Medulla oblongata (tissue), 1 donor: ENCODE measurements around the gene PTPRU.

Experiments used
- DNase-seq: peaks from one replicate; pipeline ENCODE4 v3.0.0-alpha.2; 2015; ENCODE audit errors: extremely low spot score

PTPRU gene

DNA sequence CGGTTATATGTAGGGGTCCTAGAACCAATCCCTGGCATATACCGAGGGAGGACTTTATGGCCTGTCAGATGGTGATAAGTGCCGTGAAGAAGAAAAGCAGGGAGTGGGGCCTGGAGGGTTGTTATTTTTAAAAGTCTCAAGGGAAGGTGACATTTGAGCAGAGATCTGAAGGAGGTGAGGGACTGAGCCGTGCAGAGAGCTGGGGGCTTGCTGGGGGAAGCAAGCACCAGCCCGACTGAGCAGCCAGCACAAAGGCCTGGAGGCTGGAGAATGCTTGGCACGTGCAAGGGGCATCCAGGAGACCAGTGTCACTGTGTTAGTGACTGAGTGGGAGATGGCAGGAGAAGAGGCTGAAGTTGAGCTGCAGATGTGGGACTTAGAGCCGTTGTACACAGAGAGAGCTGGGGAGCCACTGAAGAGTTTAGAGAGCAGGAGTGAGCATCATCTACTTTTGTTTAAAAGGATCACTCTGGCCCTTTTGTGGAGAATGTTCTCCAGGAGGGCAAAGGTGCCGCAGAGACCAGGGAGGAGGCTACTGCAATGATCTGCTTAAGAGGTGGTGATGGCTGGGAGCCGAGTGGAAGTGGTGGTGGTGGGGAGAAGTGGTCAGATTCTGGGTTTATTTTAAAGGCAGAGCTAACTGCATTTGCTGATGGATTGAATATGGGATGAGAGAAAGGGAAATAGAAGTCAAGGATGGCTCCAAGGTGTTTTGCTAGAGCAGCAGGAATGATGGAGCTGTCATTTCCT, 31.2 kb downstream of the PTPRU start:
- DNase-seq = no peak

DNA sequence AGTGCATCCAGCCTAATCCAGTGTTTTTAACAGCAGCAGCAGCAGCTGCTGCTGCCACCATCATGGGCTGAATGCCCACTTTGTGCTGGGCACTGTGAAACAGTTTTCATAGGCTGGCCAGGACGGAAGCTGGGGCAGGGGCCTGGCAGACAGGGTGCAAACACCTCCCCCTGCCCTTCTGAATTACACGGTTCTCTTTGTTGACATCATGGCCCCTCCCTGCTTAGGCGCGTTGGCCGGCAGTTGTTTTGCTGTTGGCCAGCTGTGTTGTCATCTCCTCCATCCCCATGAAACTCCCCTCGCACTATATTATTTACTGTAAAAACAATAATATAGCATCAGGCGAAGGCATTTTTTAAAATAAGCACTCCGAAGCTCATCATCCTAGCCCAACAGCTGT, 33.1 kb downstream of the PTPRU start:
- peak; percentile 87 for DNase-seq

DNA sequence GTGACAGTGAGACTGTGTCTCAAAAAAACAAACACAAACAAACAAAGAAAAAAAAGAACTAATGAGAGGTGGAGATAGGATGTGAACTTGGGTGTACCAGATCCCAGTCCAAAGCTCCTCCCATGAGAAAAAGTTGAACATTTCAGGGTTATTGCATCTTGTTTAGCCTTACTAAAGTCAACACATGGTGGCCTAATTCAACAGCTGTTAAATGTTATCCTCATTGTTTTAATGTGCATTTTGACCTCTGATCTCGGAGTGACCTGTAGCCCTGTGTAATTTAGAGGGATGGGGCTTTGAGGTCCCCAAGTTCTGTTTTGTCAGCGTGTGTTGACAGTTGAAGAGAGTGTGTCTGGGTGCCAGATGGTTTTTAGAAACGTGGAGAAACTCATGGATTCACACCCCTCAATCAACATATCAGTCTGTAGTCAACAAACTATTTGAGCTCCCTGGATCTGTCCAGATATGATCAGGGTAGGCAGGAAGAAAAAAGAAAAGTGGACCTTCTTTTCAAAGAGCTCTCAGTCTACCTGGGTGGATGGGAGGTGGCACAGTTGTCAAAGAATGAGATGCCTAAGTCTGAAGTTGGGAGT, 34.7 kb downstream of the PTPRU start:
- DNase-seq = no peak

DNA sequence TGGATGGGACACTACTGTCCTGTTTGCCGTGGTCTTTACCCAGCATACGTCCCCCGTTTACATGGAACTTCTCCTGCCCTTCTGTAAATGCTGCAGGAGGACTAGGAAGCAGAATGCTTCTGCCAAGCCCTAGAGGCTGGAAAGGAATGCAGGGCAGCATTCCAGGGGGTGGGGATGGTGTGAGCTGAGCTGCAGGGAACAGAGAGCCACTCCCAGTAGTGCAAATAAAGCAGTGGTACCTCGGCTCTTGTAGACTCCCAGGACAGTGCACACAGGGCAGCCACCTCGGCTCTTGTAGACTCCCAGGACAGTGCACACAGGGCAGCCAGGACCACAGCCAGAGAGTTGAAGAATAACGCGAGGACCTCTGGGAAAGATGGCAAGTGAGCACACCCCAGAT, 35.4 kb downstream of the PTPRU start:
- DNase-seq = no peak

DNA sequence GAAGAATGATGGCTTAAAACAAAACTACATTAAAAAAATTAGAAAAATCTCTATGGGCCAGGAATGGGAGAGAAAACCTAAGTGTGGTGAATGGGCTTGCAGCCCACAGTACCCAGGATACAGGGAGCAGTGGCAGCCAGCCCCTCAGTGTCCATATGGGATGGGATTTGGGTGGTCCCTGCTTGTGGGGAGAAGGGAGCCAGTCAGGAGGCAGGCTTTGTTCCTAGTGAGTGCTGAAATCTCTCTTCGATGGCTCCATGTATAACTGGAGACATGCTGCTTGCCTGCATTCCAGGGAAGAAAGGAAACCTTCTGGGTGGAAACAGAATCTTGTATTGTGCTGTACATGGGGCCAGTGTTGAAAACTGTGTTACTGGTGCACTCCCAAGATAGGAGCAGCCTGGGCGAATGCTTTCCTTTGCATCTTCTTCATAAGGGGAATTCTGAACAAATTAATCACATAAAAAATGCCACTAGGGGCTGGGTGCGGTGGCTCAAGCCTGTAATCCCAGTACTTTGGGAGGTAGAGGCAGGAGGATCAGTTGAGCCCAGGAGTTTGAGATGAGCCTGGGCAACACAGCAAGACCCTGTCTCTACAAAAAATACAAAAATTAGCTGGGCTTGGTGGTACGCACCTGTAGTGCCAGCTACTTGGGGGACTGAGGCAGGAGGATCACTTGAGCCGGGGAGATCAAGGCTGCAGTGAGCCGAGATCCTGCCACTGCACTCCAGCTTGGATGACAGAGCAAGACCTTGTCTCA, 36.0 kb downstream of the PTPRU start:
- DNase-seq = no peak

DNA sequence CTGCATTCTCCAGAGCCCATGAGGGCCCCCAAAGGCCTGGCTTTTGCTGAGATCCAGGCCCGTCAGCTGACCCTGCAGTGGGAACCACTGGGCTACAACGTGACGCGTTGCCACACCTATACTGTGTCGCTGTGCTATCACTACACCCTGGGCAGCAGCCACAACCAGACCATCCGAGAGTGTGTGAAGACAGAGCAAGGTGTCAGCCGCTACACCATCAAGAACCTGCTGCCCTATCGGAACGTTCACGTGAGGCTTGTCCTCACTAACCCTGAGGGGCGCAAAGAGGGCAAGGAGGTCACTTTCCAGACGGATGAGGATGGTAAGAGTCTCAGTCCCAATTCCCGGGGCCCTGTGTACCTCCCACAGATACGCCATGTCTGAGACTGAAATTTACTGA, 39.1 kb downstream of the PTPRU start:
- no peak for DNase-seq

DNA sequence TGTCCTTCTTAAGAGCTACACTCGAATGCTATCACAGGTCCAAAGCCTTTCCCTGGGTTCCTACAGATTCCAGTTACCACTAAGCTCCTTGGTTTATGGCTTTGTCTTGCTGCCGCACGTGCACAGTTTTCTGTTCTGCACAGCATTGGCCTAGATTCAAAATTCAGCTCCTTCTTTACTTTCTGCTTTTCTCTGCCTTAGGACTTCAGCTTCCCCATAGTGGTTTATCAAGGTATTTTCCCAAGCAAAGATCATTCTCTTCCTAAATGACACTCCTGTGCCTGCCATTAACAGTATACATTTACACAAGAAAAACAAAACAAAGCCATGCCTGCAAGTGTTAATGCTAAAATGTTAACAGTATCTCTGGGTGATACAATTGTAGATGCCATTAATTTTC, 41.8 kb downstream of the PTPRU start:
- no peak for DNase-seq

DNA sequence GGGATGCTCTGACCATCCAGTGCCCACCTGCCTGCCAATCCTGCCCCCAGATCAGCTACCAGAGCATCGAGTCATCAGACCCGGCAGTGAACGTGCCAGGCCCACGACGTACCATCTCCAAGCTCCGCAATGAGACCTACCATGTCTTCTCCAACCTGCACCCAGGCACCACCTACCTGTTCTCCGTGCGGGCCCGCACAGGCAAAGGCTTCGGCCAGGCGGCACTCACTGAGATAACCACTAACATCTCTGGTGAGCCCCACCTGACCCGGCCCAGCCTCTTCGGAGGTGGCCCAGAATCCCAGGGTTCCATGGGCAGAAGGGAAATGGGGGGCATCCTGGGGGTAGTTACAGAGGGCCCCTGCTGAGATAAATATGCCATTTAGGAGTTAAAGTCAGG, 43.1 kb downstream of the PTPRU start:
- no peak for DNase-seq

DNA sequence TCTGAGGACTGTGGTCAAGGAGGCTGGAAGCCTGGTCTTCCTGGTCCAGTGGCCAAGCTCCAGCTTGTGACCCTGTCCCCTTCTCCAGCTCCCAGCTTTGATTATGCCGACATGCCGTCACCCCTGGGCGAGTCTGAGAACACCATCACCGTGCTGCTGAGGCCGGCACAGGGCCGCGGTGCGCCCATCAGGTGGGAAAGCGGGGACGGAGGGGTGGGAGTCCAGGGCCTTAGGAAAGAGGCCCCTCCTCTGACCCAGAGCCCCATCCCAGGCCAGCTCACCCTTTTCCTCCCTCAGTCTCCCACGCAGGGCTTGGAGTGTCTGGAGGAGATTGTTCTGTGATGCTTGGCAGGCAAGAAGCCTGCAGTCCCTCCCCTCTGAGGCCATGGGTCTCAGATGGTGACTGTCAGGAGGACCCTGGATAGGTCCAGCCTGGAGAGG, 43.6 kb downstream of the PTPRU start:
- DNase-seq = no peak

DNA sequence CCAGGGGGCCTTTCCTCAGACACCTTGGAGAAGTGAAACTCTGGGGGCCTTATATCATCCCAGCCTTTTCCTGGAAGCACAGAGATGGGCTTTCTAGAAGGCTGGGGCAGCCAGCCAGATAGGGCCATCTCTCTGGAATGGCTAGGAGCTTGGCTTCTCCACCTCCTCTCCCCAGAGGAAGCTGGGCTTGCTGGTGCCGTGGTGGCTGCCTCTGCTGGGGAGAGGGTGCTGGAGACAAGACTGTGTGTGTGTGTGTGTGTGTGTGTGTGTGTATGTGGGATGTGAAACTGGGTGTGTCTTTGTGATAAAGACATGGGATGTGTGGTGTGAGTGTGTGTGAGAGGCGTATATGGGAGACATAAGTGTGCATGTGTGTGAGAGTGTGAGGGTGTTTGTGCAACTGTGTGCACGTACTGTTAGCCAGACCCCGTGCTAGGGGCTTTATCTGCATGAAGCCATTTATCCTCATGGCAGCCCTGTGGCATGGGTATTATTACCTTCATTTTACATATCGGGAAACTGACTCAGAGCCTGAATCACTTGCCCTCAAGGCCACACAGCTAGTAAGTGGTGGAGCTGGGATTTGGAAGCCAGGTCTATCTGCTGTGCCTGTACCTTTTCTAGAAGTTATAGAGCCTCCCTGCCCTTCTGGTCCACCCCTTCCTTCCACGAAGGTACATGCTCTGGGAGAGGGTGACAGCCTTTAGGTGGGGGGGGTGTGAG, 44.2 kb downstream of the PTPRU start:
- no peak for DNase-seq

DNA sequence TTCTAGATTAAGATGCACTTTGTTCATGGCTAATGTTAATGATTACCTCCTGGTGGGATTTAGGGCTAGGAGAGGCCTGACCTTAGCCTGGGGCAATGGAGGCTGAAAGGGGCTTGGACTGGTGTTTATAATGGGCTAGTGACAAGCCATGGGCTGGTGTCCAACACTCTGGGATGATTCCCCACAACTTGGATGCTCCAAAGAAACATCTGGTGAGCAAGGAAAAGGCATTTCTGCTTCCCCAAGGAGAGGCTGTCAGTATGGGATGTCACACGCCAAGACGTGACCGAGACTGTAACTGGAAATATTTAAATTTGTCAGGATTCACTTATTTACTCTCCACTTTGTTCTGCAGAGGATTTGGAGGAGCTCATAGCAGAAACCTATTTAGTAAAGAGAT, 45.2 kb downstream of the PTPRU start:
- DNase-seq = no peak

DNA sequence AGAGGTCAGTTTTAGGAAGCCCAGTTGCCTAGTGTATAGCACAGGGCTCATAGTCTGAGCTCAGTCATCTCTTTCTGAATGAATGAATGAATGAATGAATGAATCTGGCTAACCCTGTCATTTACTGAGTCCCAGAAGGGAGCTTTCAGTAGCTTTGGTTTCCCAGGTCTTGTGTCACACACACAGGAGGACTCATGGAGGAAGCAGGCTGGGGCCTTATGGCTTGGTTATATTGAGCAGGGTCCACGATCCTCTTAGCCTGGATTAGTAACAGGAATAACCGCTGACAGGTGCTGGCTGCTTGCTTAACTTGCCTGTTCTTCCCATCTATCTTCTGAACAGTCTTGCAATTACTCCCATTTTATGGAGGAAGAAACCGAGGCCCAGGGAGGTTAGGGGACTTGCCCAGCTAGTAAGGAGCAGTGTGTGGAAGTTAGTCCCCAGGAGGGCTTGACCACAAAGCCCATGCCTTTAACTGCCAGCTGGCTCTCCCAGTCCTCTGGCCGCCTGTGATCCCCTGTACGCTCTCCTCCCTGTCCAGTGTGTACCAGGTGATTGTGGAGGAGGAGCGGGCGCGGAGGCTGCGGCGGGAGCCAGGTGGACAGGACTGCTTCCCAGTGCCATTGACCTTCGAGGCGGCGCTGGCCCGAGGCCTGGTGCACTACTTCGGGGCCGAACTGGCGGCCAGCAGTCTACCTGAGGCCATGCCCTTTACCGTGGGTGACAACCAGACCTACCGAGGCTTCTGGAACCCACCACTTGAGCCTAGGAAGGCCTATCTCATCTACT, 46.0 kb downstream of the PTPRU start:
- DNase-seq = no peak

DNA sequence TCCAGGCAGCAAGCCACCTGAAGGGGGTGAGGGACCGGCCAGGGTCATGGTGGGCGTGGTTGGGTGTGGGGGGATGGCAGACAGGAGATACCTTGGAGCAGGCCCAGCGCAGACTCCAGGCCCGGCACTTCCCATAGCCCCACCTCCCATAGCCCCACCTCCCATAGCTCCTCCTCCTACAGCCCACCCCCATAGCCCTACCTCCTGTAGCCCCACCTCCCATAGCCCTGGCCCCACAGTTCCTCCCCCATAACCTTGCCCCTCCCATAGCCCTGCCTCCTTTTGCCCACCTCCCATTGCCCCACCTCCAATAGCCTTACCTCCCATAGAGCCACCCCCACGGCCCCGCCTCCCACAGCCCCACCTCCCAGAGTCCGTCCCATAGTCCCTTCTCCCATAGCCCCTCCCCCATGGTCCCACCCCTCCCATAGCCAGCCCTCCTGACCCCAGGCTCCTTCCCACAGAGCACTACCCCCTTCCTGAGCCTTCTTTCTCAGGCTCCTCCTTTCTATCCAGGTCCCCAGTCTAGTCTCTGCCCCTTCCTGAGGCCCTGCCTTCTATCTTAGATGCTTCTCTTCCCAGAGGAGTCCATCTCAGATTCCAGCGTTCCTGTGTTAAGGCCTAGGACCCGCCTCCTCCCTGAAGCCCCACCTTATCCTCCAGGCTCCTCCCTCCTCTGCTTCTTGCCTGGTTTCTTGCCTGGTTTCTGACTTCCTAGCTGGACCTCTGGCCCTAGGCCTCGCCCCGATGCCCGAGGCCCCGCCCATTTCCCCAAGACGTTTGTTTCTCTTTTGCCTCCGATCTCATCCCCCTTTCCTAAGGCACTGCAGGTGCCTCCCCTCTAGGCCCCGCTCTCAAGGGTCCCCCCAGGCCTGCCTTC, 46.8 kb downstream of the PTPRU start:
- DNase-seq = no peak

DNA sequence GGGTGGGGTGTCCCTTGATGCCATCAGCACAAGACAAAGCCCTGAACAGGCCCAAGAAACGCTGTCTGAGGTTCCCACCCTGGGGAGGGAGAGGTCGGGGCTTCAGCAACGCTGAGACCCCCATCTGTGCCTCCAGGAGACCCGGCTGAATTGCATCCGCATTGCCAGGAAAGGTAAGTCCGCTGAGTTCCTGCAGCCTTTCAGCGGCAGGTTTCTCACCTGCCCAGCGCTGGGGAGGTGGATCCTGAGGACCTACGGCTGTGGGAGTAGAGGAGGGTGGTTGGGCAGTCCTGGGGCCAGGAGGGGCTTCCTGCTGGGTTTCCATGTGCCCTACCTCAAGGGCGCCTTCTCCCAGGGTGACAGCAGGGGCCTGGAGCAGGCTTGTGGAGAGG, 47.5 kb downstream of the PTPRU start:
- DNase-seq = no peak

DNA sequence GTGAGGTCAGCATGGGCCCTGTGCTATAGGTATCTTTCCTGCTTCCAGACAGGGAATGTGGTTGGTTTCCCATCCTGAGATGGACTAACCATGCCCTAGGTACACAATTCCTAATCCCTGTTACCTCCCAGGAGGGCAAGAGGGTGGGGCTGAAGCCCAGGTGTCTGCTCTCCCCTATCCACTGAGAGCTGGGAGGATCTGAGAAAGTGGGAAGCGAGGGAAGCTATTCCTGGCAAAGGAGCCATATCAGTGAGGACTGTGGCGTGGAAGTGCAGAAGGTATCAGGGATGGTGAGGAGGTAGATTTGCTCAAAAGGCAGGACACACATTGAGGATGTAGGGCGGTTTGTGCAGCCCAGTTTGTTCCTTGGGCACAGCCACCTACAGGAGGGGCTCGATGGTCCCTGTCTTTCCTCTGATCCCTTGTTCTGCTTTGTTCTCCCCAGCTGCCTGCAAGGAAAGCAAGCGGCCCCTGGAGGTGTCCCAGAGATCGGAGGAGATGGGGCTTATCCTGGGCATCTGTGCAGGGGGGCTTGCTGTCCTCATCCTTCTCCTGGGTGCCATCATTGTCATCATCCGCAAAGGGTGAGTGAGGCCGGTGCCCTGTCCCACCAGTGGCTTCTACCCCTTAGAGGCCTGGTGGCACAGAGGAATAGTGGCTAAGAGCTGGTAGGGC, 48.1 kb downstream of the PTPRU start:
- no peak for DNase-seq

DNA sequence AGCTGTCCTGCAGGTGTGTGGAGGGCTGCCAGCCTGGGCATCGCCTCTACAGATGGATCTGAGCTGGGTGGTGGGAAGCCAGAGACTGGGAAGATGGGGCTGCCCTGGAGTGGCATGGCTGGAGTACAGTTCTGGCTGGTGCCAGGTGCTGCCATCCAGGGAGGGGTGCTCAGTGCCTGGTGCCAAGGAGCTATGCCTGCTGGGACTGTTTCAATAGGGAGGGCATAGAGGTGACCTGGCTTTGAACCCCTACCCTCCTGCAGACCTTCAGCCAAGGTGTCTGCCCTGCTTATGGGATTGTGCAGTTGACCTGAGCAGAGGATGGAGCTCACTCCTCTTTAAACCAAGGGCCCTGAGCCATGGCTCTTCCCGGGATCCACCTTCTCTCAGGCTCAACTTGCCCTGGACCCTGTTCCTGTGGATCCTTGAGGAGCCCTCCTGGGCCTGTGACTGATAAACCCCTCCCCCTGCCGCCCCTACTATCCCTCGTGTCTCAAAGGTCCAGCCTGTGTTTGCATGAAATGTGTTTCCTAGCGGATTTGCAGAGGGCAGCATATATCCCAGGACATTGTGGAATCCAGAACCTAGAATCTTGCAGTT, 48.7 kb downstream of the PTPRU start:
- DNase-seq = no peak

DNA sequence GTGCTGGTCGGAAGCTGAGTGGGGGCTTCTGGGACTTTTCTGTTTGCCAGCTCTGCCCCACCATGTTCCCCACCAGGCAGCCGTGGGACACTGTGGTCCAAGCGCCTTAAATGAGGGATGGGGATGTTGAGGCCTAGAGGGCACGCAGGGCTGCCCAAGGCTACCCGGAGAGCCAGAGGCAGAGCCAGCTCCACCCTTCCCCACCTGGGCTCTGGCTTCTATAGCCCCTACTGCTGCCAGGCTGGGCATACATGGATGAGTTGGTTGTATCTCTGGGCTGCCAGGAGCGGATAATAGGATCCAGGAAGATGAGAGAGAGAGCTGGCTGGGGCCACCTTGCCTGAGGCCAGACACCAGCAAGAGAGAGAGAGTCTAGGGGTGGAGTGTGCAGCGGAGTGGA, 49.4 kb downstream of the PTPRU start:
- DNase-seq = no peak

DNA sequence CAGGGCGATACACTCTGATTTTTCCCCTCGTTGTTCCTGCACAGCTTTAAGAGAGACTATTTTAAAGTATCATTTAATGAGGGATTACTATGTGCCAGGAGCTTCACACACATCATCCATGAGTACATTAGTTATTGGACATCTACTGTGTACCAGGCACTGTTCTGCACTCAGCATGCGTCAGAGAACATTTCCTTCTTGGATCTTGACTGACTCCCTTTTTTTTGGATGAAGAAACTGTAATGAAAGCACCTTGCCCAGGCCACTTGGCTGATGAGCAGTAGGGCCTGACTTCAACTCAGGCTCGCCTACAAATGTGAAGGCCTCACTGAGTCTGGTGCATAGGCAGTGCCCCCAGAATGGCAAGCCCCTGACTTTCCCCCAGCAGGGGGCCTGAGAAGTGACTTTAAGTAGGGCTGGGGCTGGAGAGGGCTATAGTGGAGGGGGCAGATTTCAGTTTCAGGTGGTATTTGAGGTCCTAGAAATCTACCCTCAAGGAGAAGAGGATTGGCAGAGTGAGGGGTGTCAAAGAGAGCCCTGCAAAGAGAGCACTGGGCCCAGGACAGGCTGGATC, 50.0 kb downstream of the PTPRU start:
- no peak for DNase-seq

DNA sequence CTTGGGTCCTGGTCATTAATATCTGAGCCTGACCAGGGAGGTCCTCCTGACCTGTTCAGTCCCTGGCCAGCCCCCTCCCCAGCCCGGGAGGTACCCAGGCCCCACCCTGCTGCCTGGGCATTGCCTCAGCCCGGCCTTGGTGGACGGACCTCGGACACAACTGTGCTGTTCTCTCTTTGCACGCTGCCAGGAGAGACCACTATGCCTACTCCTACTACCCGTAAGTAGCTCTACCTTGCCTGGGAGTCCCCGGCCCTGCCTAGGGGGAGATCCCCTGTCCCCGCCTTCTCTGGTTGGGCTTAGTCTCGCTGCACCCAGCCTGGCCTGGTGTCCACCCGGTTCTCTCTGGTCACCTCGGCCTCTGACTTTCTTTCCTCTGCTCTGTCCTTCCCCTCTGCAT, 53.2 kb downstream of the PTPRU start:
- no peak for DNase-seq
